Esophagus squamous epithelium (tissue), 5 donors: ENCODE results near the gene EHD3. TPM values are rescaled to one million over a fixed set of nuclear protein-coding genes. Genes with fewer than 3 reads are reported as not detected.
A peak's percentile ranks its signal among the peaks of the same experiment; 100 is the strongest.

Experiments used
- DNase-seq: peaks from one replicate; lab custom pipeline; 2025; lab: John Stamatoyannopoulos, UW
- H3K27ac ChIP-seq, 4 donors: fragments of 200-600 bp; sonication (generic); one replicate each; pipeline ENCODE4 v1.5.1; 2016 to 2019; ENCODE audit warnings: mild to moderate bottlenecking in 1 of 4
- H3K27me3 ChIP-seq, 4 donors: fragments of 200-600 bp; sonication (generic); 1 replicate in 3 of 4; 2 replicates in 1 of 4; pipeline versions ENCODE4 v1.5.1 to v1.6.0; 2017 to 2021; ENCODE audit warnings: antibody characterized with exemption in 1 of 4
- H3K36me3 ChIP-seq, 3 donors: fragments of 200-600 bp; sonication (generic); one replicate each; pipeline ENCODE4 v1.5.1; 2016 to 2019
- H3K4me1 ChIP-seq, 3 donors: fragments of 200-600 bp; sonication (generic); one replicate each; pipeline ENCODE4 v1.5.1; 2017 to 2019
- H3K4me3 ChIP-seq, 4 donors: fragments of 200-600 bp; sonication (generic); 1 replicate in 3 of 4; 2 replicates in 1 of 4; pipeline ENCODE4 v1.5.1; 2016 to 2019; ENCODE audit warnings: mild to moderate bottlenecking in 2 of 4, moderate library complexity in 1 of 4
- H3K9me3 ChIP-seq, 3 donors: fragments of 200-600 bp; sonication (generic); one replicate each; pipeline ENCODE4 v1.5.1; 2016 to 2019
- CTCF ChIP-seq, 6 experiments: fragments of 450-650 bp in 4 of 6; fragments of 200-600 bp in 2 of 6; sonication (generic) in 2 of 6; IDR thresholded peaks; one replicate each; pipeline ENCODE4 v1.5.1; 2016 to 2019; ENCODE audit warnings: antibody characterized with exemption in 6 of 6, mild to moderate bottlenecking in 4 of 6, moderate library complexity in 4 of 6
- POLR2A ChIP-seq, 4 donors: fragments of 450-650 bp; IDR thresholded peaks; one replicate each; pipeline ENCODE4 v1.6.1; 2017; ENCODE audit warnings: antibody characterized with exemption in 4 of 4, mild to moderate bottlenecking in 4 of 4, moderate library complexity in 3 of 4
- WGBS, 2 donors: methylation state at CpG; one replicate each; pipeline ENCODE4 v1.1.5; 2018; 5-methylcytosine and 5-hydroxymethylcytosine counted together
- intact Hi-C: fragments of 100-400 bp; cut with DNase I; formaldehyde crosslinking; loops from one replicate; pipeline ENCODE4 v1.15.0; 2022
- total RNA-seq, 4 donors: library from RNA; depleted of rRNA; stranded (reverse); fragments of >200 nt; gene quantifications; one replicate each; pipeline ENCODE4 v1.1.0, GENCODE V29; 2016
- donor health status: DM: yes; HTN: yes; CAD: no.

The EHD3 gene
- total RNA-seq, 4 donors from 2014 or later, result 22.6 to 54.5 (median 38.1) TPM

- H3K36me3 ChIP-seq, result peaks cover 0 to 35% (median 0%) of the 10 kb centered on the region in 3 donors
Measured at GRCh38 chr2:31243053-31243452, 9.1 kb downstream of the EHD3 start.

GRCh38 chr2:31244101-31244500 is 10.1 kb downstream of the EHD3 start:
- Histone ChIP-seq H3K4me3 (no peak overlapping the region), H3K36me3 (peaks cover 0 to 36% (median 0%) of the 10 kb centered on the region in 3 donors), H3K9me3 (no peaks in the 10 kb centered on the region), H3K27me3 (no peaks in the 10 kb centered on the region), H3K27ac (no peak overlapping the region), H3K4me1 (peaks cover 11 to 47% (median 14%) of the 10 kb centered on the region in 3 donors)
- no peak for DNase-seq
- intact Hi-C loops, result no loop called here
- no peak for TF ChIP-seq CTCF (IDR thresholded peaks at IDR 0.05)
- WGBS, 2 donors, result 90 to 96% methylated on average over 8 to 9 of the region's 10 CpGs

More at GRCh38 chr2:31243053-31243452, 9.1 kb downstream of the EHD3 start:
- Histone ChIP-seq H3K27me3 (no peaks in the 10 kb centered on the region), H3K27ac (no peak overlapping the region), H3K4me1 (peaks cover 12 to 47% (median 24%) of the 10 kb centered on the region in 3 donors), H3K4me3 (no peak overlapping the region), H3K9me3 (no peaks in the 10 kb centered on the region)
- intact Hi-C loops, result no loop called here
- DNase-seq, result no peak
- 88 to 90% methylated on average over 5 of the region's 5 CpGs for WGBS, 2 donors
- TF ChIP-seq POLR2A (IDR thresholded peaks at IDR 0.05) (no peak), CTCF (IDR thresholded peaks at IDR 0.05) (no peak)

GRCh38 chr2:31246184-31246852 is 12.4 kb downstream of the EHD3 start:
- Histone ChIP-seq H3K4me3 (no peak overlapping the region), H3K36me3 (peaks cover 0 to 52% (median 0%) of the 10 kb centered on the region in 3 donors), H3K27ac (no peak overlapping the region), H3K27me3 (no peaks in the 10 kb centered on the region), H3K9me3 (no peaks in the 10 kb centered on the region), H3K4me1 (peaks cover 0 to 40% (median 2%) of the 10 kb centered on the region in 3 donors)
- DNase-seq, result no peak
- WGBS, 2 donors, result 80 to 81% methylated on average over 3 of the region's 3 CpGs
- intact Hi-C loops, result no loop called here
- TF ChIP-seq CTCF (IDR thresholded peaks at IDR 0.05), result no peak
- no peak for TF ChIP-seq POLR2A (IDR thresholded peaks at IDR 0.05)

GRCh38 chr2:31247711-31248110 is 13.8 kb downstream of the EHD3 start:
- DNase-seq, result no peak
- Histone ChIP-seq H3K4me1 (peaks cover 3 to 45% (median 7%) of the 10 kb centered on the region in 3 donors), H3K27me3 (no peaks in the 10 kb centered on the region), H3K9me3 (no peaks in the 10 kb centered on the region), H3K27ac (no peak overlapping the region), H3K4me3 (no peak overlapping the region), H3K36me3 (peaks cover 0 to 57% (median 0%) of the 10 kb centered on the region in 3 donors)
- 78 to 85% methylated on average over 5 of the region's 5 CpGs for WGBS, 2 donors
- intact Hi-C loops, result no loop called here
- TF ChIP-seq CTCF (IDR thresholded peaks at IDR 0.05), result no peak
- no peak for TF ChIP-seq POLR2A (IDR thresholded peaks at IDR 0.05)

GRCh38 chr2:31248139-31248538 is 14.2 kb downstream of the EHD3 start:
- no peak for TF ChIP-seq CTCF (IDR thresholded peaks at IDR 0.05)
- no peak for TF ChIP-seq POLR2A (IDR thresholded peaks at IDR 0.05)
- Histone ChIP-seq H3K27me3 (no peaks in the 10 kb centered on the region), H3K27ac (peak overlapping the region in 1 of 4 donors; percentile 72), H3K9me3 (no peaks in the 10 kb centered on the region), H3K4me1 (peaks cover 7 to 50% (median 12%) of the 10 kb centered on the region in 3 donors), H3K4me3 (no peak overlapping the region), H3K36me3 (peaks cover 0 to 57% (median 0%) of the 10 kb centered on the region in 3 donors)
- DNase-seq, result no peak
- intact Hi-C loops, result no loop called here
- WGBS, 2 donors, result 77 to 100% methylated on average over 2 of the region's 3 CpGs
